Activated naive CD8-positive, alpha-beta T cell treated with anti-CD3 and anti-CD28 coated beads, Interleukin-2, amount 50 U/mL, for 16 hours (primary cell): ENCODE measurements around the gene PREX1.

Experiments
- DNase-seq: peaks from one replicate; pipeline ENCODE4 v3.0.0-alpha.2; 2020; ENCODE audit warnings: low read depth, low spot score

Gene PREX1

GRCh38 chr20:48826069-48826468 is 1.7 kb downstream of the PREX1 start:
- DNase-seq = no peak

GRCh38 chr20:48825566-48825920 is 2.3 kb downstream of the PREX1 start:
- no peak for DNase-seq

DNA sequence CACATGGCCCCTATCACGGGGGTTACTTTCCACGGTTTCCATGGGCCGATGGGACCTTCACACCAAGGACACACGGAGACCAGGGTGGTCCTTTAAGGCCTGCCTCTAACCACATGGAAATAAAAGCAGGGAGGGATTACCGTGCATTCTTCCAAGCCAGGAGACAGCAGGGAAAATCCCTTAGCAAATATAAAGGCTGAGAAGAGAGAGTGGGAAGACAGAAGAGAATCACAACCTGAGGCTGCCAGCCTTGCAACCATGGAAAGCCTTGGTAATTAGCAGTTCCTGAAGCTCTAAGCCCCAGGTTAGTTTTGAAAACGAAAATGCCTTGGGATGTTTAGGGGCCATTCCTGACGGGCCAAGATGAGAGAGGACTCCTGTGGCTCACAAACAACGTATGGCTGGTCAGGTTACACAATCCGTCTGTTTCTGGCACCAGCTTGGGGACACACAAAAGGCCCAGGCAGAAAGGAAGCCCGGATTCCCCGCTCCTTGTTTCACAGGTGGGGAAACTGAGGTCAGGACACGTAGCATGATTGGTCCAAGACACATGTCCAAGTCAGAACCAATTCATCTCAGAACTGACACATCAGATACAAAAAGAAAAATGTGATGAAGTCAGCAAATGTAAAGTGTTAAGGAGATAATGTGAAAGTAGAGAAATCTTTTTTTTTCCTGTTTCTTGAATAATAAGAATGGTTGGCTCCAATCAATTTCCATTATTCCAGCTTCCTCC is 2.8 kb downstream of the PREX1 start:
- no peak for DNase-seq

DNA sequence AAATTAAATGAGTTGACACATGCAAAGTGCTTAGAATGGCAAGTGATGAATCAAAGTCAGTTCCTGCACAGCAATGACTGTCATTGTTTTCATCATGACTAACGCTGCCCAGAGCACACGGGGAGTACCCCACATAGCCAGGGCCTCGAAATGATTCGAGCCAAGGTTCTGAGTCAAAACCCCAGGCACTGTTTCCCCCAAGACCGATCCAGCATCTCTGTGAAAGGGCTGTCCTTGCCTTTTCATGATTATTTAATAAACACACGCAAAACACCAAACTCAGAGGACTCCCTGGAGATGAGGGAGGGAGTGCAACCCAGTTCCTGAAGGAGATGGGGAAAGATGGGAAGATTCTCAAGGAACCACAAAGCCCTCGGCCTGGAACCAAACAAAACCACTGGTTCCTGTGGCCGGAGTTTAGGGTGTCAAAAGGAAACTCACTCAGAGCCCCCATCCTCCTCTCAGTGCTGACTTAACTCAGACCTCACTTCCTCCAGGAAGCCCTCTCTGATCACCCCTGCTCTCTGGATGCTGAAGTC is 3.8 kb downstream of the PREX1 start:
- DNase-seq = peak; percentile 47

DNA sequence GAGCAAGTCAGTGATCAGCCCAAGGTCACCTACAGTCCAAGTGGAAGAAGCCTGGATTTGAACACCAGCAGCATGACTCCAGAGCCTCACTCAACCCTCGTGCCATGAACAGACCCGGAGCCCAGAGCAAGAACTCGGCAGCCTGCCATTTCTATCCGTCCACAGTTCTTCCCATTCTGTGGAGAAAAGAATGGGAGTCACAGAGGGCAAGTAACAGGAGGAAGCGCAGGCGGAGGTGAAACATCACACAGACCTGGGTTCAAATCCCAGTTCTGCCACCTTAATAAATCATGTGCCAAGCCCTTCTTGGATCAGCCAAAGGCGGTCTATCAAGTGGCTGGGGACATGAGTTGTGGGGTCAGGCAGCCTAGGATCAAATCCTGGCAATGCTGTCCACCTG is 4.3 kb downstream of the PREX1 start:
- DNase-seq = no peak

GRCh38 chr20:48822879-48823385 is 4.9 kb downstream of the PREX1 start:
- DNase-seq = no peak

GRCh38 chr20:48822178-48822577 is 5.6 kb downstream of the PREX1 start:
- no peak for DNase-seq

GRCh38 chr20:48821261-48821920 is 6.4 kb downstream of the PREX1 start:
- DNase-seq = no peak

GRCh38 chr20:48820649-48820973 is 7.2 kb downstream of the PREX1 start:
- no peak for DNase-seq

- no peak for DNase-seq
These were observed 7.8 kb downstream of the PREX1 start for GRCh38 chr20:48819821-48820648.

DNA sequence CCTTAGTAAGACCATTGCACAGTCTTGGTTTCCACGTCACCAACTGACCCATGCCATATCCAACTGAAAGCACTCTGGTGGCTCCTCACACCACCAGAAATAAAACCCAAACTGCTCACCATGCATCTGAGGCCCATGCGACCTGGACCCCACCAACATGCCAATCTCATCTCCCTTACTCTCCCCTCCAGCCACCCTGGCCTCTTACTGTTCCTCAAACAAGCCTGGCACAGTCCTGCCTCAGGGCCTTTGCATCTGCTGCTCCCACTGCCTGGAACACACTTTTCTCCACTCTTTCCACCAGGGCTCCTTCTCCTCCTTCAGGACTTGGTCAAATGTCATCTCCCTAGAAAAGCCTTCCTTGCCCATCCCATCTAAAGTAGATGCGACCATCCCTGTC is 8.7 kb downstream of the PREX1 start:
- DNase-seq = no peak

- no peak for DNase-seq
These were observed 9.3 kb downstream of the PREX1 start for GRCh38 chr20:48818481-48818987.

DNA sequence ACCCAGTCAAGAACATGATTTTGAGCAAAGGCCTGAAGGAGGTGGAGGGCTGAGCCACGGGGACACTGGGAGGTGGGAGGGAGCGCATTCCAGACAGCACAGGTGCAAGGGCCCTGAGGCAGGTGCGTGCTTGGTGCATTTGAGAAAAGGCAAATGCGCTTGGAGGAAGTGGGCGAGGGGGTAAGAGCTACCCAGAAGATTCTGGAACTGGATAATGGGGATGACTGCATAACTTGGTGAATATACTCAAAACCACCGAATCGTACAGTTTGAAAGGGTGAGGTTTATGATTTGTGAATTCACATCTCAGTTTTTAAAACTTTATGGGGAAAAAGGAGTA is 9.8 kb downstream of the PREX1 start:
- DNase-seq = no peak

DNA sequence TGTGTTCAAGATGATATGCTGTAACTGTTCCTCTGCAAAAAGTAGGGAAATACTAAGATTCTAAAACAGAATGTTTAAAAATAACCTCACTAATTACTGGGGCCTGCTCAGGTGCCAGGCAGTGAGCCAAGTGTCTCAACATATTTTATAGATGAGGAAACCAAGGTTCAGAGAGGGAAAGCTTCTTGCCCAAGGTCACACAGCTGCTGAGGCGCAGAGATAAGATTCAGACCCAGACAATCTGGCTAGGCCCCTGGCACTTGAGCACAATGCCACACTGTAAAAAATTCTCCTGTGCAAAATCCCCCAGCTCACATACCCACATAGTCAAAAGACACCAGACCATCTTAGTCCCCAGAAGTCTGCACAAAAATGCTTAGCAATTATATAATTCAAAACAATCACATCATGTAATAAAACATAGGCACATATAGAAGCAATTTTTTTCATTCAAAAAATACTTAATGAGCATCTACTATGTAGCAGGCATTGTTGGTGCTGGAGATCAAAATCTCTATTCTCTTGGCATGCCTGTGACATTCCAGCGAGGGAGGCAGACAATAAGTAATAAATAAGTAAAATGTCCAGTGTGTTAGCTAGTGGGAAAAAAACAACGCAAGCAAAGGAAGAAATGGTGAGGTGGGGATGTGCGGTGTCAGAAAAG is 10.3 kb downstream of the PREX1 start:
- no peak for DNase-seq

DNA sequence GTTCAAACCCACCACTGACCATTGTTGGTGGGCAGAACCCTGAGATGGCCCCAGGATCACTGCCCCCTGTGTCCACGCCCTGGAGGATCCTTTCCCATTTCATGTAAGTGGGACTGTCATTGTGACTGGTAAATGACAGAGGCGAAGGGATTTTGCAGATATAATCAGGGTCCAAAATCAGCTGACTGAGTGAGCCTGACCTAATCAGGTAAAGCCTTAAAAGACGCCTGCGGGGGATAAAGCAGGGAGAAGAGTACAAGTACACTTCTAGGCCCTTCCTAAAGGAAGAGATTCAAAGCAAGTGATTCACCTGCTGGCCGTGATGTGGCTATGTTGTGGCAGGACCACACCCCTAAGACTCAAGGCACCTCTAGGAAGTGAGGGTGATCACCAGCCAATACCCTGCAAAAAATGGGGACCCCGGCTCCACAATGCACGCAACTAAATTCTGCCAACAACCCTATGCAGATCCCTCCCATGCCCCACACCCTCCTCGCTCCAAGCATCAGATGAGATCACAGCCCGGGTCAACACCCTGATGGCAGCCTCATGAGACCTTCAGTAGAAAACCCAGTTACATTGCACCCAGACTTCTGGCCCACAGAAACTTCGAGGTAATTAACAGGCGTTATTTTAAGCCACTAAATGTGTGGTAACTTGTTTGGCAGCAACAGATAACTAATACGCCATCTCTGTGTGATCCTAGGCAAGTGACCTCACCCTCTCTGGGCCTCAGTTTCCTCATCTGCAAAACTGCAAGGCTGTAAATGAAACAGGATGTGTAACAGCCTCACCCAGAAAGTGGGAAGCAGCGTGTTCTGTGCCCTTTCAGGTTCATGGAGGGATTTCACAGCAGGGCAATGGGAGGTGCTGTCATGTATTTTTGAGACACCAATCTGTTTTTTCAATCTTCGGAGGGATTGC is 11.3 kb downstream of the PREX1 start:
- DNase-seq = no peak

GRCh38 chr20:48815537-48815936 is 12.3 kb downstream of the PREX1 start:
- no peak for DNase-seq

- no peak for DNase-seq
These were observed 13.2 kb downstream of the PREX1 start for GRCh38 chr20:48814633-48815032.

DNA sequence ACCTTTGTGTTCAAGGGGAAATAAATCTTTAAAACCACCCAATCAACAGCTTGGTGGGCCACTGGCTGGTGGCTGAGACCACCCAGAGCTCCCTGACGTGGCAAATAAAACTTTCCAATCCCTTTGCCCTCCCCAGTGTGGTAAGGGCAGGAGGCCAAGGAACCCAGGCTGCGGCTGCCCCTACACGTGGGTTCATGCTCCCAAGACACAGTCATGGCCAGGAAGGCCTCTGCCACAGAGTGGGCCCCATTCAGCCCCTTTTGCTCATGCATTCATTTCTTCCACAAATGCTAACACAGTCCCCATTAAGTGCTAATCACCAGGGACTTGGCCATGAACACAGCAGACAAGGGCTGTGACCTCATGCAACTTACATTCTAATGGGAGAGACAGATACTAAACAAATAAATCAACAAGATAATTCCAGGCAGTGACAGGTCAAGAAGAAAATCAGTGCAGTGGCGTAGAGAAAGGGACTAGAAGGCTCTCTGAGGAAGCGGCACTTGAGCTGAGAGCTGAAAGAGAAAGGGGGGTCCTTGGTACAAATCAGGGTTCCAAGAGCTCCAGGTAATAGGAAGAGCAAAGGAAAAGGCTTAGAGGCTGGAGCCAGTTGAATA is 13.8 kb downstream of the PREX1 start:
- no peak for DNase-seq

DNA sequence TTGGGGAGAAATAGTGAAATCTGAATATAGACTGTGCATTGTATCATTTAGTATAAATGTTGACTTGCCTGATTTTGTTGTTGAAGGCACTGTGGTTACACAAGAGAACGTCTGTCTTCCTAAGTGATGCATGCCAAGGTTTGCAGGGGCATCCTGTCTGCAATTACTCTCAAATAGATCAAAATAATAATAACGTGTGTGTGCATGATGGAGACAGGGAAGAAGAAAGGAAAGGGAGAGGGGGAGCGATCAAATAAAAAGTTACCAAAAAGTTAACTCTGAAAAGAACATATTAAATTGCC is 14.4 kb downstream of the PREX1 start:
- no peak for DNase-seq
